Cerebellar nuclear complex (tissue), 1 donor: ENCODE measurements around the gene SLC26A9.
"Not testable (repeated sequence)": the region's sequence is repeated elsewhere in the genome, so short reads cannot be mapped to it uniquely, and the experiment has no call there.

Experiments
- DNase-seq, 2 experiments: peaks; one replicate each; lab custom pipeline; 2025; lab: John Stamatoyannopoulos, UW

The SLC26A9 gene

DNA sequence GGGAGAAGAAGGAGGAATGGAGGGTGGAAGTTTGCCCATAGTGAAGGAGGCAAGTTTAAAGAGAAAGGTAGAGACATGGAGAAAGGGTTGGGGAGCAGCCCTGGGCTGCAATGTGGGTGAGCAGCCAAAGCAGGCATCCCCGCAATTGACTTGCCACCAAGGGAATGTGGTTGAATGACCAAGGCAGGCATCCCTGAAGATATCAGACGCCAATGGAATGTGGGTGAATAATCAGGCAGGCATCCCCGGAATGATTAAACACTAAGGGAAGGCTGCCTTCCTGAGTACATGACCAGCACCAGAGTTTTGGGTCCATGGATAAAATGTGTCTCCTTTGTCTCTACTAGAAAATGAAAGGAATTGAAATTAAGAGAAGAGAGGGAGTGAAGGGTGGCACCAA is 53.5 kb downstream of the SLC26A9 start:
- not testable (repeated sequence) for DNase-seq

- DNase-seq, result not testable (repeated sequence)
Observed at GRCh38 chr1:205889006-205889405, 54.2 kb downstream of the SLC26A9 start.

GRCh38 chr1:205883792-205884191 is 59.5 kb downstream of the SLC26A9 start:
- DNase-seq, result no peak

DNA sequence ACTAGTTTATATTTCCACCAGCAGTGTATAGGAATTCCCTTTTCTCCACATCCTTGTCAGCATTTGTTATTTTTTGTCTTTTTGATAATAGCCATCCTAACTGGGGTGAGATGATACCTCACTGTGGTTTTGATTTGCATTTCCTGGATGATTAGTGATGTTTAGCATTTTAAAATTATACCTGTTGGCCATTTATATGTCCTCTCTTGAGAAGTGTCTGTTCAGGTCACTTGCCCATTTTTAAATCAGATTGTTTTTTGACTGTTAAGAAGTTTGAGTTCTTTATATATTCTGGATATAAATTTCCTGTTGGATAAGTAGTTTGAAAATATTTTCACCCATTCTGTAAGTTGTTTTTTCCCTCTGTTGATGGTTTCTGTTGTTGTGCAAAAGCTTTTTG is 62.3 kb downstream of the SLC26A9 start:
- no peak for DNase-seq

GRCh38 chr1:205879974-205880373 is 63.3 kb downstream of the SLC26A9 start:
- DNase-seq, result no peak

DNA sequence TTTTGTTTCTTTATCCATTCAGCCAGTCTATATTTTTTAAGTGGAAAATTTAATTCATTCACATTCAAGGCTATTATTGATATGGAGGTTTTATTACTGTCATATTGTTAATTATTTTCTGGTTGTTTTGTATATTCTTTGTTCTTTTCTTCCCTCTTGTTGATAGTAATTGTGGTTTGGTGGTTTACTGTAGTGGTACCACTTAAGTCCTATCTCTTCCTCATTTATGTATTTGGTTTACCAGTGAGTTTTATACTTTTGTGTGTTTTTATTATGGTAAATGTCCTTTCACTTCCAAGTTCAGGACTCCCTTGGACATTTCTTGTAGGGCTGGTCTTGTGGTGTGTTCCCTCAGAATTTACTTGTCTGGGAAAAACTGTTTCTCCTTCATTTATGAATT is 65.2 kb downstream of the SLC26A9 start:
- no peak for DNase-seq

GRCh38 chr1:205873148-205873547 is 70.1 kb downstream of the SLC26A9 start:
- DNase-seq, result not testable (repeated sequence)

- DNase-seq, result no peak
Observed at GRCh38 chr1:205870236-205870635, 73.0 kb downstream of the SLC26A9 start.
